GM21526 (cell line): ENCODE data around the gene EIF1B.
A peak's percentile ranks its signal among the peaks of the same experiment; 100 is the strongest.

Experiments
- ATAC-seq: cut with Tn5 transposase; IDR thresholded peaks from one replicate; pipeline ENCODE4 v1.9.1; 2021; ENCODE audit warnings: moderate library complexity; ENCODE audit not compliant: unreplicated experiment, low FRiP score

EIF1B gene

GRCh38 chr3:40307176-40307575 is 2.3 kb upstream of the EIF1B start:
- ATAC-seq, result no peak

- ATAC-seq, result peak; percentile 30
Measured at GRCh38 chr3:40308725-40309417, 636 bp upstream of the EIF1B start.

- peak; percentile 21 for ATAC-seq
Measured at GRCh38 chr3:40309925-40310695, 603 bp downstream of the EIF1B start.

- ATAC-seq, result no peak
Measured at GRCh38 chr3:40310705-40311104, 1.2 kb downstream of the EIF1B start.

- ATAC-seq, result no peak
Measured at GRCh38 chr3:40312661-40313226, 3.2 kb downstream of the EIF1B start.

- no peak for ATAC-seq
Measured at GRCh38 chr3:40313975-40314860, 4.7 kb downstream of the EIF1B start.

- peak; percentile 64 for ATAC-seq
Measured at GRCh38 chr3:40317061-40317855, 7.8 kb downstream of the EIF1B start.

GRCh38 chr3:40321818-40322217 is 12.3 kb downstream of the EIF1B start:
- ATAC-seq, result no peak

GRCh38 chr3:40323946-40324345 is 14.4 kb downstream of the EIF1B start:
- ATAC-seq, result no peak

- ATAC-seq, result no peak
Measured at GRCh38 chr3:40324621-40325020, 15.1 kb downstream of the EIF1B start.

- ATAC-seq, result no peak
Measured at GRCh38 chr3:40325465-40325864, 16.0 kb downstream of the EIF1B start.

- ATAC-seq, result no peak
Measured at GRCh38 chr3:40328374-40328773, 18.9 kb downstream of the EIF1B start.

- no peak for ATAC-seq
Measured at GRCh38 chr3:40329071-40329470, 19.6 kb downstream of the EIF1B start.

GRCh38 chr3:40332684-40333083 is 23.2 kb downstream of the EIF1B start:
- ATAC-seq, result peak; percentile 57

- ATAC-seq, result no peak
Measured at GRCh38 chr3:40333416-40333815, 23.9 kb downstream of the EIF1B start.

- ATAC-seq, result no peak
Measured at GRCh38 chr3:40333852-40334251, 24.3 kb downstream of the EIF1B start.

- no peak for ATAC-seq
Measured at GRCh38 chr3:40336101-40336500, 26.6 kb downstream of the EIF1B start.

GRCh38 chr3:40336511-40337135 is 27.1 kb downstream of the EIF1B start:
- no peak for ATAC-seq
